Psoas muscle (tissue), 8 donors: ENCODE data around the gene TUT7. TPM values are rescaled to one million over a fixed set of nuclear protein-coding genes. Genes with fewer than 3 reads are reported as not detected.

Source experiments
- ATAC-seq, 4 donors: fragments of 200-7000 bp; cut with Tn5 transposase; one replicate each; pipeline ENCODE4 v1.9.1; 2020; ENCODE audit warnings: moderate library complexity in 3 of 4, mild to moderate bottlenecking in 2 of 4
- DNase-seq, 2 donors: peaks; one replicate each; pipeline ENCODE4 v3.0.0-alpha.2; 2020
- H3K27ac ChIP-seq: fragments of 200-600 bp; one replicate; pipeline ENCODE4 v1.8.0; 2022
- H3K27me3 ChIP-seq, 3 donors: fragments of 200-600 bp in 1 of 3; one replicate each; pipeline versions ENCODE4 v1.6.1 to v1.8.0; 2013 to 2022; ENCODE audit warnings: low read length in 2 of 3, mild to moderate bottlenecking in 2 of 3, moderate library complexity in 1 of 3; ENCODE audit not compliant: insufficient read depth in 3 of 3
- H3K36me3 ChIP-seq, 2 donors: fragments of 200-600 bp in 1 of 2; one replicate each; pipeline versions ENCODE4 v1.6.1 to v1.8.0; 2013 to 2022; ENCODE audit warnings: low read depth in 1 of 2, mild to moderate bottlenecking in 1 of 2, moderate library complexity in 1 of 2; ENCODE audit not compliant: insufficient read depth in 1 of 2
- H3K4me1 ChIP-seq: fragments of 200-600 bp; one replicate; pipeline ENCODE4 v1.8.0; 2022
- H3K4me3 ChIP-seq: fragments of 200-600 bp; one replicate; pipeline ENCODE4 v1.8.0; 2022; ENCODE audit warnings: mild to moderate bottlenecking
- H3K9me3 ChIP-seq: fragments of 200-600 bp; one replicate; pipeline ENCODE4 v1.8.0; 2022
- CTCF ChIP-seq: fragments of 200-600 bp; IDR thresholded peaks from one replicate; pipeline ENCODE4 v1.8.0; 2022; ENCODE audit warnings: antibody characterized with exemption
- WGBS, 3 donors: extraction: QIAGEN DNeasy Blood & Tissue Kit; methylation state at CpG; one replicate each; pipeline versions ENCODE4 v1.1.6 to v1.1.7; 2013; 5-methylcytosine and 5-hydroxymethylcytosine counted together
- intact Hi-C, 2 donors: fragments of 100-400 bp; cut with DNase I; formaldehyde crosslinking; loops; one replicate each; pipeline versions ENCODE4 v1.11.0 to v1.14.2; 2022
- polyA plus RNA-seq, 3 donors: library from polyadenylated mRNA; stranded (reverse); fragments of 200-250 nt; gene quantifications; one replicate each; pipeline ENCODE4 v1.2.3, GENCODE V29; 2013
- total RNA-seq, 4 donors: library from RNA; stranded (reverse); fragmentation: NEBNext Ultra II Directional in 2 of 4; extraction: Animal tissue kit (Norgen Biotek cat#: 25700) in 2 of 4; gene quantifications; one replicate each; pipeline versions ENCODE4 v1.2.1 to v1.2.4, GENCODE V29; 2021 to 2023
- donor health status: healthy with polysubstance abuse.
- donor health status: DM: no; HTN: no; CAD: no; lungs with moderate emphysema.
- donor health status: Bipolar disorder and iron deficiency.
- donor health status: healthy.
- donor health status: DM: yes; HTN: yes; CAD: no.
- donor health status: DM: no; HTN: no; CAD: no.
- donor health status: DM: no; HTN: no; CAD: no.
- donor health status: DM: yes; HTN: yes; CAD: no.

TUT7 gene
- total and polyA plus RNA-seq, 7 donors: 9.4 to 21.3 (median 15.5) TPM

- ATAC-seq: no peak
- H3K27me3 ChIP-seq: no peaks in the 10 kb centered on the region
- no peak overlapping the region for H3K4me3 ChIP-seq
- no peak overlapping the region for H3K27ac ChIP-seq
- H3K9me3 ChIP-seq: no peaks in the 10 kb centered on the region
- no peak for TF ChIP-seq CTCF
- H3K4me1 ChIP-seq: peaks cover 26% of the 10 kb centered on the region
- intact Hi-C loops: loop anchor here in 1 of 2 donors (5.0 kb wide), 1 partner anchor 33 kb away; no protein-coding TSS in a partner anchor
- peaks cover 9 to 68% of the 10 kb centered on the region in 2 donors for H3K36me3 ChIP-seq
- DNase-seq: no peak
- WGBS, 3 donors: 46 to 59% (median 53%) methylated on average over 2 of the region's 2 CpGs
These were observed 9.4 kb downstream of the TUT7 start for GRCh38 chr9:86344818-86345217.

DNA sequence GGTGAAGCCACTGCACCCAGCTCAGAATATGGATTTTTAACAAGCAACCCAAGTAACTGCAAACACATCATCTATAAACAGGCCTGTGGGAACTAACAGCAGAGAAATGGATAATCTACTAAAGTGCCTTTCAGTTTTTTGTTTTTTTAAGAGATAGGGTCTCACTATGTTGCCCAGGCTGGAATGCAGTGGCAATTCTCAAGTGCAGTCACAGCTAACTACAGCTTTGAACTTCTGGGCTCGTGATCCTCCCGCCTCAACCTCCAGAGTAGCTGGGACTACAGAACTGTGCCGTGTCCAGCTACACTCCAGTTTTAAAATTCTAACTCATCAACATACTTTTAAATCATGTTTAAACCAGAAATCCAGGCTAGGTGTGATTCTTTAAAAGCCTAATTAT, 11.9 kb downstream of the TUT7 start:
- no peak overlapping the region for H3K4me3 ChIP-seq
- intact Hi-C loops: no loop called here

DNA sequence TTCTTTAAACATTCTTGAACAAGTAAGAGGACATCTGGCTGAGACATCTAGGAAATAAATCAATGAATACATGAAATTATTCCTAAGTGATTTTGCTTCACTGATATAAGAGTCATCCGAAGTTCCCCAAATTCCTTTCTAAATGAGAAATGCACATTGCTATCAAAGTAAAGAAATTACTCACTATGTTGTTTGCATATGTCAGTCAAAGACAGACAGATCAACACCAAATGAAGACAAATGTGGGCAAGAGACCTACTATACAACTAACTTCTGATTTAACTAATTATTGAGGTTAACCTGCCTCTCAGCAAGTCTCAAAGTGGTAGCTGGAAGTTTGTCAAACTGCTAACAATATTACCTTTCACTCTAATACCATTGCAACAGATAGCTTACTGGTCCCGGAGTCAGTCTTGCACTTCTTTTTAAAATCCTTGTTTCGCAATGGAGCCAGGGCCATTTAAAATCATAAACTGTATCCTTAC, 13.2 kb downstream of the TUT7 start:
- TF ChIP-seq CTCF: no peak
- ATAC-seq (no peak), DNase-seq (no peak)
- Histone ChIP-seq H3K27ac (no peak overlapping the region), H3K4me3 (no peak overlapping the region), H3K9me3 (no peaks in the 10 kb centered on the region), H3K27me3 (no peaks in the 10 kb centered on the region), H3K36me3 (peaks cover 12 to 100% of the 10 kb centered on the region in 2 donors), H3K4me1 (no peaks in the 10 kb centered on the region)
- 62 to 73% (median 66%) methylated on average over 3 of the region's 3 CpGs for WGBS, 3 donors
- intact Hi-C loops: no loop called here

More for the DNA sequence above, 11.9 kb downstream of the TUT7 start:
- no peak for DNase-seq
- no peak for ATAC-seq
- Histone ChIP-seq H3K36me3 (peaks cover 9 to 94% of the 10 kb centered on the region in 2 donors), H3K4me1 (peaks cover 10% of the 10 kb centered on the region), H3K9me3 (no peaks in the 10 kb centered on the region), H3K27me3 (no peaks in the 10 kb centered on the region), H3K27ac (no peak overlapping the region)
- 95 to 98% (median 97%) methylated on average over 3 of the region's 3 CpGs for WGBS, 3 donors
- no peak for TF ChIP-seq CTCF

DNA sequence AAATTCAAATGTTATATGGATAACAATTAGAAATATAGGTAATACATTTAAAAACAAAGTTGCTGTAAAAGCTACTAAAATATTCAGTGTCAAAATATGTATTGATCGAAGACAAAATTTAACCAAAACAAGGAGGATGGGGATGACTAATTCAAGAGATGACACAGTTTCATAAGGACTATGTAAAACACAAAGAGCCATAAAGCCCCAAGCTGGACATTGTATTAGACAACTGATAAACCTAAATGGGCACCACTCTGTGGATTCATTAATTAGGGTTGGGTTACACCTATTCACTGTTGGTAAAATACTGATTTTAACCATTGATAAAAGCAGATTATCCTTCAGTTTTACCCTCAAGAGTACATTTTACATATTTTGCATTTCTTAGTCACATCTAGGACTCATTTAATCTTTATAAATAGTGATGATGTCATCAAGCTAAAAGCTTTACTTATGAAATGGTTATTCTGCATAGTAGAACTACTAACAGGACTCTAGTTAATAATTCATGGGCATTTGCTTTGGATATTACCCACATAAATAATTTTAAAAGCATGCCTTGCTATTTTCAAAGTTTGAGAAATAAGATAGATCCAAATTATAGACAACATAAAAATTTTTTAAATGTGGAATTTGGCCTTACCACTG, 13.7 kb downstream of the TUT7 start:
- Histone ChIP-seq H3K27me3 (no peaks in the 10 kb centered on the region), H3K36me3 (peaks cover 15 to 100% of the 10 kb centered on the region in 2 donors), H3K4me3 (no peak overlapping the region), H3K9me3 (no peaks in the 10 kb centered on the region), H3K27ac (no peak overlapping the region), H3K4me1 (no peaks in the 10 kb centered on the region)
- DNase-seq (no peak), ATAC-seq (no peak)
- WGBS, 3 donors: 41 to 100% (median 96%) methylated on average over 1 of the region's 1 CpG
- intact Hi-C loops: no loop called here
- no peak for TF ChIP-seq CTCF
